ENCODE results near the gene SLC6A13. TPM values are rescaled to one million over a fixed set of nuclear protein-coding genes. Genes with fewer than 3 reads are reported as not detected.
"Not testable (repeated sequence)": the region's sequence is repeated elsewhere in the genome, so short reads cannot be mapped to it uniquely, and the experiment has no call there.

The SLC6A13 gene
- total RNA-seq, 1 donor from 2014 or later, result 0.39 TPM

DNA sequence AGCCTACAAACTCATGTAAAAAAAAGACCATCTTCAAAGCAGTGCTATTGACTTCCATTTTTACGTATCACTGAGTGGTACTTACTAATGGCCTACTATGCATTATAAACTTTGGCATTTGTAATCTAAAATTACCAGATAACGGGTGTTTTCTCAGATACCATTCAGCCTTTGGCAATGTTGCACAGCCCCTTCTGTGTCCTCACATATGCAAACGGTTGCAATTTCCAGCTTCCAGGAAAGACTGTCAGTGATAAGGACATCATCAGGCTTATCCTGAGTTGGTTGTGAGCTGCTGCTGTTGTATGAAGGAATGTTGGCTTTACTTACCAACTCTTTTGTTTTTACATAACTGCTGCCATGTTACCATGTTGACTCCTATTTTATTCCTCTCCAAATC is 1.6 kb upstream of the SLC6A13 start:
- DNase-seq, result no peak

DNA sequence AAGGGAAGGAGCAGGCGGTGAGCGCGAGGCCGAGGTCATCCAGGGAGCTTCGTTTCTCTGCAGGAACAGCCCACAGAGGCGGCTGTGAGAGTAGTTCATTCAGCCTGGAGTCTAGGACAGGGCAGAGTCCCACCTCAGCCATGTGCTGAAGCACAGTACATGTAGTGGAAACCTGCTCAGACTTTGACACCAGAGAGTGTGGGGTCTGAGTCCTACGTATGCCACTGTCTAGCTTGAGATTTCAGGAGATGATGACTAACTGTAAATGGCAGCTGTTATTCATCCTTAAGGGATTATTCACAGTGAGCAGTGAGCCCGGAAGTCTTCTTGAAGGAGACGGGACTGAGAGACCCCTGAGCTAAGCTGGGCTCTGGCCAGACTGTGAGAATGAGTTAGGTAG is 938 bp upstream of the SLC6A13 start:
- no peak for DNase-seq

DNA sequence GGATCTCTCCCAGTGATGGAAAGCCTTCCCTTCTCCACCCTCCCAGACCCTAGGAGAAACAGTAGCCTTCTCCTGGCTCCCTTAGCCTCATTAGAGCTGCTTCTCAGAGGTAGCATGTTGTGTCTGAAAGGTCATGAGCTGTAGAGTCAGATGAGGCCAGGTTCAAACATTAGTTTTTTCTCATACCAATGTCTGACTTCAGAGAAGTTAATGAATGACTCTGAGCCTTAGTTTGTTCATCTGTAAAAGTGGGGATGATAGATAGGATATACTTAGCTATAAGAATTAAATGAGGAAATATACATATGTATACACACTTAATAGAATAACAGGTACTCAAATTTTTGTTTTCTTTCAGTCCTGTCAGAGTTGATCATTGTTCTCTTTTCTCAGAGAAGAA is 523 bp downstream of the SLC6A13 start:
- DNase-seq, result no peak

DNA sequence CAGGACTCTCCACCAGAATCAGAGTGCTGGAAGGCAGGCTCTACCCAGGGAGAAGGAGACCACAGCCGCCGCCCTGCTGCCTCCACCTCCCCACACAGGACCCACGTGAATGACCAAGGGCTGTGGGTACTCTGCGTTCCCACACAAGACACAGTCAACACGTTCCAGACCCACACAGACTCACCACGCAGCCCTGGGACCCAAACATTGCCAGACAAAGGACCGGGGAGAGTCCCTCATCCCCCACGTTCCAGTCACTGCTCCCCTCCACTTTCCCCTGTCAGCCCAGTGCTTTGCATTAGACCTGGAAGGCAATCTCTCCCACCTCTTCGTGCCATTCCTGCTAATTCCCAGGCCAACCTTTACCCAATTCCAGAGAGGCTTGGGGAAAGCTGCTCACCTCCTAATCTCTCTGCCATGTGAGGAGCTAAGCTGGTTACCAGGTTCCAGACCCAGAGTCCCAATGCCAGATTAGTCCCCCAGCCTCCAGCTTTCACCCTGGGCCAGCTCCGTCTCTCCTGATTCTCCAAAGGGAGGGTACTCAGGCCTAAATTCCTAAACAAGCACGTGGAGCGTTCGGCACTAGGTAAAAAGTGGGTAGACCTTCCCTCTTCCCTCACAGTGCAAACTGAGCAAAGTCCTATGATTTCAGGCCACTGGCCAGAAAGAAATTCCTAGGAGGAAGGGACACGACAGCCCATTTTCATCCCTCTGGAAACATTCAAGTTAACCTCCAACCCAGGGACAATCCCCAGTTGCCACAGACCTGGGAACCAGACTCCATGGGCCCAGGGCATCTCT is 4.9 kb downstream of the SLC6A13 start:
- DNase-seq, result no peak

DNA sequence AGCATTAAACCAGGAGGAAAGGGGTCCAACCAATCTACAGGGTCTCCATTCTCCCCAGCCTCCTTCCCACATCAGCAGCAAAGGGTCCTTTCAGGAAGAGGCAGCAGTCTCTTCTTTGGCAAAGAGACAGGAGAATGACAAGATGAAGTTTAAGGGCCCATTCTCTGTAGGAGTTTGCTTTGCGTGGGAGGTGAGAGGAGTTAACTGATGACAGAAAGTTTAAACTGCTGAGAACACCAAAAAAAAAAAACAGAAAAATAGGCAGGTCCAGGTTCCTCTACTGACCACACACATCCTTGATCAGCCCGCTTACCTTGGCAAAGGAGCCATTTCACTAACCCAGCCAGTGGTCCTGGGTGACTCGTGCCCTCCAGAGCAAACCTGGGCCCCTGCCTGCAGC is 5.7 kb downstream of the SLC6A13 start:
- no peak for DNase-seq

DNA sequence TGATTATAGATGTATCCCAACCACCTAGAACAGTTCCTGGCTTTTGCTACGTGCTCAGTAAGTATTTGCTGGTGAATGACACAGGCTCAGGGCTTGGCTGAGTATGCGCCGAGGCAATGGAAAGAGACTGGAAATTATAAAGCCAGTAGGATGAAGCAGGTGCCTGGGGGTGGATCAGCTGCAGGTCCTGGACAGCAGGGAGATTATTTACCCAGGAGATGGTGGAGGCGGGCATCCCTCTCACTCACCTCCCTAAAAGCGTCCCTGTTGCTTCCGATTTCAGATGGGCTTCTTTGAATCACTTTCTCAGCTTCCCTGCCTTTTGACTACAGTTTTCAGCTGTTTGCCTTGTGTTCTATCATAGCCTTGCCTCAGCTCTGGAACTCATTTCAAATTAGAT is 6.4 kb downstream of the SLC6A13 start:
- DNase-seq, result peak; percentile 23

DNA sequence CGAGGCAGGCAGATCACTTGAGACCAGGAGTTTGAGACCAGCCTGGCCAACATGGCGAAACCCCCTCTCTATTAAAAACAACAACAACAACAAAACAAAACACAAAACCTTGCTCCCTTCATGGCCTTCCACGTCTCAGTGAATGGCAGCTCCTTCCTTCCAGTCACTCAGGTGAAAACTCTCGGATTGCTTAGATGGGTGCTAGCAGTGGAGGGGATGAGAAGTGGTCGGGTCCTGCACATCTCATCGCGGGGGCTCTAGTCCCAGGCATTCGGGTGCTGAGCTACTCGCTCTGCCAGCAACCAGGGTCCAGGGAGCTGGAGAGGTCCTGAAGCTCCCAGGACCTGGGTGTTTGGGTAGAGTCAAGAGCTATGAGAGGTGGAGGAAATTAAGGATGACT is 7.7 kb downstream of the SLC6A13 start:
- DNase-seq, result no peak

DNA sequence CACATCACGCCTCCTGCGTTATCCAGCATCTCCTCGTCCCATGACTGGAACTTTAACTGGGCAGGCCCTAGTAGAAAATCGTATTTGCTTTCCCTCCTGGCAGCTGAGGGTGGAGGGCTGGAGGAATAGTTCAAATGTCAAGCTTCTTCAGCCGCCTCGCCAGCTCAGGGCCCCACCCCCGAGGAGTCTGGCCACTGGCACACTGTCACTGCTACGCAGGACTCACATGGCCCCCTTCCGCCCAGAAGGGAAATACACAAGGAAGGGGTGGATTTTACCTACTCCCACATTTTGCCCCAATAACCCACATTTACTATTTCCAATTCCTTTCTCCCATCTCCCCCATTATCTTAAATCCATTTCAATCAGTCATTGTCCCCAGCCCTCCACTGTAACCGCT is 8.6 kb downstream of the SLC6A13 start:
- DNase-seq, result no peak

DNA sequence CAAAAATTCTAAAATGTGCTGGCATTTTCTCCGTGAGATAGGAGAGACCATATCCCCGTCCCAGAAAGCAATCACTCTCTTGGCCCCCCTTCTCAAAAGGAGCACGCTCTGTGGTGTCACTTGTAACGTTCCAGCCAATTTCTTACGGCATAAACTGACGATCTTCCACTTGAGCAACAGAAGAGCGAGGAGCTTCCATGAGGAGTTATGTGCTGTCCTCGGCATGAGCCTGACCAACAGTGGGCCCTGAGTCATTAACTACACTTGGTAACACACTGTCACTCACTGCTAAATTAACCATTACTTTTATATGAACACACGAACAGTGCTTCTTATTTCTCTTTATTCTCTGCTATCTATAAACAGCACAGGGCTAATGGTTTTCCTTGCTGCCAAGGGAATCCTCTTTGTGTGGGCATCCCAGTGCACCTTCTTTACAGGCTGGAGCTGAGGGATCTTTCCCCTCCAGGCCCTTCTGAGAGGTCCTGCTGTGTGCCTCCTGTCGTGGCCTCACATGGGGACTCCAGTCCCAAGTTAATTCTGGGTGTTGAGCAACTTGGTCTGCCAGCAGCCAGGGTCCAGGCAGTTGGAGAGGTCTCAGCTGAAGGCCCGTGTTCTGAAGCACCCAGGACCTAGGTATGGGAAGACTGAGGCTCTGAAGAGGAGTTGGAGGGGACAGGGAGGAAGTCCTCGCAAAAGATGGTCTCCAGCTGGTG is 9.4 kb downstream of the SLC6A13 start:
- no peak for DNase-seq

DNA sequence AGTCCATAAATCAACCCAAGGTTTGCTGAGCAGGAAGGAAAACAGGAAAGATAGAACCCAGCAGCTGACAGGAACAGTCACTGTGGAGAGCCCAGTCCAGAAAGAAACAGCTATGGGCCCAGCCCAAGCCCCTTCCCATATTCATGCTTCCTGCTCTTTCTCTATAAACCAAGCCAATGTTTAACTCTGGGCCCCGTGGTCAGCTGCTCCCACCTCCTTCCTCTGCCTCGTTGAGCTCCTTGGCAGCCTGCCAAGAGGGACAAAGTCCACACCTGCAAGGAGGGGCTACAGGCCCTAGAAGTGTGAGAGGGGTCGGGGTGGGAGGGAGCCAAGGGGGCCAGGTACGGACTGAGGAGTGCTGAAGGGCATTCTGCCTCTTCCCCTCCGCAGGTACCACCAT is 10.0 kb downstream of the SLC6A13 start:
- no peak for DNase-seq

DNA sequence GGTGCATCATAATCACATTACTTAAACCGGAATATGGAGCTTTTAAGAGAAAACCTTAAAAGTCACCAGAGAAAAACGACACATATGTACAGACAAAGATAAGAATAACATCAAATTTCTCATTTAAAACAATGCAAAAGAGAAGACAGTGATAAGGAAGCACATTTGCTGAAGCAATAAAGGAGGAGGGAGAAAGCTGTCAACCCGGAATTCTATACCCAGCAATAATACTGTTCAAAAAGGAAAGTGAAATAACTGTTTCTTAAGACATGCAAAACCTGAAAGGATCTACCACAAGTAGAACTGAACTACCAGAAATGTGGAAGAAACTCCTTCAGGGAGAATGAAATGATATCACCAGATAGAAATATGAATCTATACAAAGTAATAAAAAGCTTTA is 15.4 kb downstream of the SLC6A13 start:
- no peak for DNase-seq

DNA sequence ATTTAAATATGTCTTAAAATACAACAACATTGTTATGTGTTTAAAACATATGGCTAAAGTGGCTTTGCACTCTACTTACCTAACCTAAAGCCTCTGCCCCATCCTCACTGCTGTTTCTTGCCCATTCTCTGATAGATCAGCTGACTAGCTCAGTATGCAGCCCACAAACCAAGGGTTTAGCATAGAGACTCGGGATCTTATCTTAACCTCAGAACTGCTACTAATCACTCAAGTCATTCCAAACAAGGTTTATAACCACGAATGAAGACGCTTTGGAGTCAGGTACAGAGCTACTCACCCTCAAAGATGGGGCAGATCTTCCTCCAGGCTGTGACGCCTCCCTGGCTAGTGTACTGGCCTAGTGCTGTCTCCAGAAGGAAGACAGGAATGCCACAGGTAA is 19.3 kb downstream of the SLC6A13 start:
- DNase-seq, result no peak

DNA sequence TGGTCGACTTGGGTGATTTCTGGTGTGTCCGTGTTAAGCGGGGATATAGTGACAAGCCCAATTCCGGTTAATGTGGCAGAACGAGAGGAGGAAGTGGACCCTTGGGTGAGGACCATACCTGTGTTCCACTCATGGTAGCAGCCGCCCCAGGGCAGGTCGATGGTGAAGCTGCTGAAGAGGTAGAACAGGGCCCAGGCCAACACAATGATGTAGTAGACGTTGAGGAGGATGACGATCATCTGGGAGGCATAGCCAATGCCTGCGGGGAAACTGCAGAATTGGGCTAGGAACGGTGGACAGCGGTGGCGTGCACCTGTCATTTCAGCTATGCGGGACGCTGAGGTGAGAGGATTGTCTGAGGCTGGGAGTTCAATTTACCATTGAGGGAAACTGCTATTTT is 20.1 kb downstream of the SLC6A13 start:
- no peak for DNase-seq

DNA sequence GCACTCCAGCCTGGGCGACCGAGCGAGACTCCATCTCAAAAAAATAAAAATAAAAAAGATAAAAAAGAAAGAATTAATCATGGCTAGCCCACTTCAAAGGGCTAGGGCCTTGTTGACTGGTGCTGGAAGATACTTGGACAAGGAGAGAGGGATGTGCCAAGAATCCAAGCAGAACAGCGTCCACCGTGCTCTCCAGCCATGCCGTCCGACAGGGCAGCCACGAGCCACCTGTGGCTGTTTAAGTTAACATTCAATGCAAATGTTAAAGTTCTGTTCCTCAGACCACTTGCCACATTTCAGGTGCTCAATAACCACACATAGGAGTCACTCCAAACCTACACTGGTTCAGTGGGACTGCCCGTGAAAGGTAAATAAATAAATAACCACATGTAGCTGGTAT is 21.4 kb downstream of the SLC6A13 start:
- no peak for DNase-seq

DNA sequence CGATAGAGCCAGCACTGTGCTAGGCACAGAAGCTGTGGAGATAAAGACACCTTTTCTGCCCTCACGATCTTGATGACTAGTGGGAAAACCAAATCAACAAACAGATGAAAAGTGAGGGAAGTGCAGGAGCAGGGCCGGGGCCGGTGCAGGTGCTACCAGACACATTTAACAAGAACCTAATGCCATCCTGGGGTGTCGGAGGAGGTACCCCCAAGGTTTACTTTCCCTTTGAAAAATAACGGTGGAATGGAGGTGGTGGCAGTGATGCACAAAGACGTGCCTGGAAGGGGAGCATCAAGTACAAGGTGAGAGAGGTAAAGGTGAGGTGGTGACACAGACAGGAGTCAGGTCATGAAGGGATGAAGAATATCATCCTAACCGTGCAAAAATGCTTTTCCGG is 22.1 kb downstream of the SLC6A13 start:
- no peak for DNase-seq

DNA sequence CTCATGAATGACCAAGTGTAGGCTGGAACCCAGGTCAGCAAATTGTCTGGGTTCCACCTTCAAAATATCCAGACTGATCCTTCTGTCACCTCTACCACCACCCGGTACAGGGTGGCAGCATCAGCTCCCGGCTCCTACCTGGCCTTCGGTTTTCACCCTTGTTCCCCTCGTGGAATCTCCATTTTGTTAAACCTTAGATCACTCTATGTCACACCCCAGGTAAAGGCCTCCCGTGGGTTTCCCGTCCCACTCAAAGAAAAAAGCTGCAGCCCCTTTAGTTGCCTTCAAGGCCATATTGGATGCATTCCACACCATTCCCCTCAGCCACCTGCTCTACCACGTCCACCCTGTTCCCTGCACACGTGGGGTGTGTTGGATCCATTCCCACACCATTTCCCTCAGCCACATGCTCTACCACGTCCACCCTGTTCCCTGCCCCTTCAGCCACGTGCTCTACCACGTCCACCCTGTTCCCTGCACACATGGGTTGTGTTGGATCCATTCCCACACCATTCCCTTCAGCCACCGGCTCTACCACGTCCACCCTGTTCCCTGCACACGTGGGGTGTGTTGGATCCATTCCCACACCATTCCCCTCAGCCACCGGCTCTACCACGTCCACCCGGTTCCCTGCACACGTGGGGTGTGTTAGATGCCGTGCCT is 23.8 kb downstream of the SLC6A13 start:
- DNase-seq, result no peak

DNA sequence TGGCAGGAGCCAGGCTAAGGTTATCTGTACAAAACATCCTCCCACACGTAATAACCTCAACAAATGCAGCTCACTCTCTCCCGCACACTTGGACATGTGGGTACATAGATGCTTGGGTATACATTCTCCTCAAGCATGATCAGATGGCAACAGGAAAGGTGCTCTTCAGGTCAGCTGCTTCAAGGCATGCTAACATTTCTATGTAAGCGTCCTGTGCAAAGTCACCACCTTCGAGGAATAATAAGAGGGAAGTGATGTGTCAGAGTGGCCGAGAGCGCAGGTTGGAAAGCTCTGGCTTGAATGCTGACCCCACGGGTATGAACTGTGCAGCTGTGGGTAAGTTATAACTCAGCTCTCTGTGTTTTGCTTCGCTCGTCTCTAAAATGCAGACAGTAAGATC is 24.5 kb downstream of the SLC6A13 start:
- DNase-seq, result no peak

DNA sequence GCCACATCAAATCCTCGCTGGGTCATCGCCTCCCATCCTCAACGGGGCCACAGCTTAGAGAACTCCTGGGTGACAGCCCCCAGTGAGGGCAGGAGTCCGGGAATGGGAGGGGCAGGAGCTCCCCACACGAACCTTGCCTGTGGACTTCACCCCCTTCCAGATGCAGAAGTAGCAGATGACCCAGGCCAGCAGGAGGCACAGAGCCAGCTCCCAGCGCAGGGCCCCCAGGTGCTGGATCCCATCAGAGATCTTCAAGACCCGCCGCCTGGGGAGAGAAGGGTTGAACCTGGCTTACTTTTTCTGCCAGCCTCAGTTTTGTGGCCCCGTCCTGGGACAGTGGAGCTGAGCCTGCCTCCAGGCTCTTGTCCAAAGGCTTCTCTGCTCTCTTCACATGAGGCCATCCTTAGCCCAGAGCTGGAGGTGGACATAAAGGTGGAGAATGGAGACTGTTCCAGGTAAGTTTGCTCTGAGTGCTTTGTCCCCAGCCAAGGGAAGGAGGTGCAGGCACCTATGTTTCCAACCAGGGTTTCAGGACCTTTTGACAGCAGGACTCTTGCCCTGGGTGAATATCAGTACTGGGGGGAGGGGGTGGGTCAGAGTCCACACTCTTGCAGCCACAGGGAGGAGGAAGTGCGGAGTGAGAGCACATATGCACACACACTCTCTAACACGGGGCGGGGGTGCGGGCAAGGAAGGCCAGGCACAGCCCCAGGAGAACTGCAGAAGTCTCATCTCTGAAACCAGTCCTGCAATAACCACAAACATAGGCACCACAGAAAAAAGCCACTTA is 25.4 kb downstream of the SLC6A13 start:
- DNase-seq, result no peak

DNA sequence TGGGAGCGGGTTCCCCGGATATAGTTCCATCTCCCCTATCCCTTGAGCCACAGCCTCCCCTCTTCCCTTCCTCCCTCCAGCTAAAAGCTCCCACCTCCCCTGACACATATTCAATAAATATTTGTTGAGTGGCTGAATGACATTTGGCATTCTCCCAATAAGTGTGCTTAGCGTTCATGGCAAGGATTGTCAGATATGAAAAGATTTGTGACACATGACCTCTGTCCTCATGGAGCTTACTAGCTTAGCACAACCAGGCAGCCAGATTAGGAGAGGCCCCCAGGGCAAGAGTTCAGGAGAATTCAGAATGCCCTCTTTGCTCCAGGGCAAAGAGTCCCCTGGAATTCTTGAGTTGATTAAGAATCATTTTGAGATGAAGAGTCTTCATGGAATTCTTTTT is 26.2 kb downstream of the SLC6A13 start:
- no peak for DNase-seq

DNA sequence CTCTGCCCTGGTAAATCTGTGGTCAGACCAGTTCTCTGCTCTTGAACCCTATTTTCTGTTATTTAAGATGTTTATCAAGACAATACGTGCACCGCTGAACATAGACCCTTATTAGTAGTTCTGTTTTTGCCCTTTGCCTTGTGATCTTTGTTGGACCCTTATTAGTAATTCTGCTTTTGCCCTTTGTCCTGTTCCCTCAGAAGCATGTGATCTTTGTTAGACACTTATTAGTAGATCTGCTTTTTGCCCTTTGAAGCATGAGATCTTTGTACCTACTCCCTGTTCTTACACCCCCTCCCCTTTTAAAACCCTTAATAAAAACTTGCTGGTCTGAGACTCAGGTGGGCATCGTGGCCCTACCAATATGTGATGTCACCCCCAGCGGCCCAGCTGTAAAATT is 26.7 kb downstream of the SLC6A13 start:
- DNase-seq, result not testable (repeated sequence)

DNA sequence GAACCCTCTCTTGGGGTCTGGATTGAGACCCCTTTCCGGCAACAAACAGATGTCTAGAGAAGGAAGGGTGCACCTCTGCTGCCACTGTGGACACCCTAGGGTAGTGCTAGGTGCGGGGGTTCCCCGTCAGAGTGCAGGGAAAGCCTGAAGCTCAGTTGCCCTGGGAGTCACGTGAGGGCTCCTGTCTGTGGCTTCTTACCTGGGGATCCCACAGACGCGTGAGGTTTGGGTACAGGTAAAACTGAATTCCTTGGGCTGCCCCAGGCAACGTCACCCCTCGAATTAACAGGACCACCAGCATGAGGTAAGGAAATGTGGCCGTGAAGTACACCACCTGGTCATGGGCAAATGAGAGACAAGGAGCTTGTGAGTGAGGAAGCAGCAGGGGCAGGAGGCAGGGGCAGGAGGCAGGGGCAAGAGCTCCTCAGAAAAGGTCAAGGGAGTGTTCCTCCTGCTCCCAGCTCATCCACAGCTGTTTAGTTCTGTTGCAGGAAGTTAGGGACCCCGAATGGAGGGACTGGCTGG is 27.7 kb downstream of the SLC6A13 start:
- DNase-seq, result no peak

DNA sequence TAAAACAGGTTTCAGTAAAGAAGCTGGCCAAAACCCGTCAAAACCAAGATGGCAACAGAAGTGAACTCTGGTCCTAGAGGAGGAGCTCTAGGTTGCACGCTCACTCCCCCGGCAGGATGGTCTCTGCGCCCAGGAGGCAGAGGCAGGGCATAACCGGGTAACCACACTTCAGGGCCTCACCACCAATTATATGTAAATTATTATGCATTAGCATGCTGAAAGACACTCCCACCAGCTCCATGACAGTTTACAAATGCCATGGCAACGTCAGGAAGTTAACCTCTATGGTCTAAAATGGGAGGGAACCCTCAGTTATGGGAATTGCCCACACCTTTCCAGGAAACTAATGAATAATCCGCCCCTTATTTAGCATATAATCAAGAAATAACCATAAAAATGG is 28.6 kb downstream of the SLC6A13 start:
- no peak for DNase-seq

DNA sequence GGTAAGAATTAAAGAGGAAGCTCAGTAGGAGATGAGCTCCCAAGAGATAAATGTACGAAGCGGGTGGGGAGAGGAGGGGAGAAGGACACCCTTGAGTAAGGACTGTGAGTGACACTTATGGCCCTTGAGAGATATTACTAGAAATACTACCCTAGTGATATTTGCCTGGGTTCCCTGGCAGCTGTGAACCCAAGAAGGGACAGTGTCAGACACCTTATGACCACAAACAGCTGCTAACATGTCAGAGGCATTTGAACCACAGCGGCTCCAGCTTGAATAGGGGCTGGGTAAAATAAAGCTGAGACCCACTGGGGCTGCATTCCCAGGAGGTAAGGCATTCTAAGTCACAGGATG is 29.0 kb downstream of the SLC6A13 start:
- DNase-seq, result no peak

Measured in skin of body (tissue), 2 donors.